Adipocyte (in vitro differentiated cells): ENCODE results near the gene GABARAPL2.
"Not testable (repeated sequence)": the region's sequence is repeated elsewhere in the genome, so short reads cannot be mapped to it uniquely, and the experiment has no call there.

Experiments used
- DNase-seq: peaks from one replicate; pipeline ENCODE4 v3.0.0-alpha.2; 2015; ENCODE audit warnings: low read depth
- H3K27me3 ChIP-seq: replicated peaks from 2 replicates; pipeline ENCODE4 v1.7.0; 2013; ENCODE audit warnings: mild to moderate bottlenecking, low read length, moderate library complexity; ENCODE audit not compliant: control insufficient read depth, insufficient read depth
- H3K36me3 ChIP-seq: 2 replicates; pipeline ENCODE4 v1.7.0; 2013; ENCODE audit warnings: low read length, mild to moderate bottlenecking, moderate library complexity; ENCODE audit not compliant: control insufficient read depth, insufficient read depth, severe bottlenecking
- H3K4me1 ChIP-seq: 2 replicates; pipeline ENCODE4 v1.7.0; 2013; ENCODE audit warnings: mild to moderate bottlenecking, low read length, moderate library complexity; ENCODE audit not compliant: control insufficient read depth, insufficient read depth
- H3K4me3 ChIP-seq: 2 replicates; pipeline ENCODE4 v1.7.0; 2013; ENCODE audit warnings: mild to moderate bottlenecking, low read length, moderate library complexity
- H3K9ac ChIP-seq: 2 replicates; pipeline ENCODE4 v1.7.0; 2013; ENCODE audit warnings: mild to moderate bottlenecking, low read length, moderate library complexity
- H3K9me3 ChIP-seq: 2 replicates; pipeline ENCODE4 v1.7.0; 2013; ENCODE audit warnings: mild to moderate bottlenecking, low read length, moderate library complexity; ENCODE audit not compliant: control insufficient read depth

Gene GABARAPL2

GRCh38 chr16:75575958-75576357 is 9.8 kb downstream of the GABARAPL2 start:
- H3K4me3 ChIP-seq, result no peak overlapping the region
- no peaks in the 10 kb centered on the region for H3K9me3 ChIP-seq
- H3K9ac ChIP-seq, result no peak overlapping the region
- no peak for DNase-seq
- peaks cover 10% of the 10 kb centered on the region for H3K4me1 ChIP-seq
- H3K27me3 ChIP-seq, result no peaks in the 10 kb centered on the region
- peaks cover 81% of the 10 kb centered on the region for H3K36me3 ChIP-seq

DNA sequence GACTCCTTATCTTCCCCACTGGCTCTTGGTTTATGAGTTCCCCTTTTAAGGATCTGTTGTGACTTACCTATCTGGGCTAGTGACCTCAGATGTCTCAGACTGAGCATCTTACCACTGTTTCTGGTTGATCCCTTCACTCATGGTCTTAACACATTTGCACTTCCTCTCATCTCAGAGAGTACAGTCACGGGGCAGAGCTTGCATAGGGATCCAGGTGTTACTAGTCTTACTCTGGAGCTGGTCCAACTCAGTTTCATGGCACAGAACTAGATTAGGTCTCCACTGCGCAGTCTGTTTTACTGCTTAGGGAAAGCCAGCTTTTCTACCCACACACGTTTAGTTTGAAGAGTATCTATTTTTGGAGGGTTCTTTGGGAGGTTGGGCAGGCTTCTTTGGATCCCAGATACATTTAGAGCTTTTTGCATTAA is 10.2 kb downstream of the GABARAPL2 start:
- Histone ChIP-seq H3K36me3 (peaks cover 77% of the 10 kb centered on the region), H3K9ac (no peak overlapping the region), H3K27me3 (no peaks in the 10 kb centered on the region), H3K4me3 (no peak overlapping the region), H3K4me1 (peaks cover 10% of the 10 kb centered on the region), H3K9me3 (no peaks in the 10 kb centered on the region)
- no peak for DNase-seq

GRCh38 chr16:75578212-75578611 is 12.0 kb downstream of the GABARAPL2 start:
- Histone ChIP-seq H3K27me3 (no peaks in the 10 kb centered on the region), H3K36me3 (peaks cover 61% of the 10 kb centered on the region), H3K4me3 (no peak overlapping the region), H3K9ac (no peak overlapping the region), H3K4me1 (peaks cover 4% of the 10 kb centered on the region), H3K9me3 (no peaks in the 10 kb centered on the region)
- DNase-seq, result no peak

DNA sequence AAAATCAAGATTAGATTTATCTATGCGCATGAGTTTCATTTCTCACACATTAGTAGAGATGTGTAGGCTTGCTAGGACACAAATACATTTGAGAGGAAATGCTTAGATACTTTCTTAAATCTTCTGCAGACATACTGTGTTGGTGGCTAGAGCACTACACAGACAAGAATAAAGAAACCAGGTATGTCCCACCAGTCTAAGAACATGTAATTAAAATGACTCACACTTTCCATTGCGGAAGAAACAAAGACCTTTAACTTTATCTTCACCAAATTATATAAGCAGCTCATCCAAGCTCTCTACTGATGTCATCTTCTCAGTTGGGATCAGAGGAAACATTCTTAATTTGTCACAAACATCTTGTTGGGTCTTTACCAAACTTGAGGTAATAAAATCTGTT is 12.5 kb downstream of the GABARAPL2 start:
- no peak for DNase-seq
- Histone ChIP-seq H3K4me3 (no peak overlapping the region), H3K9ac (no peak overlapping the region), H3K4me1 (no peaks in the 10 kb centered on the region), H3K27me3 (no peaks in the 10 kb centered on the region), H3K9me3 (no peaks in the 10 kb centered on the region), H3K36me3 (peaks cover 56% of the 10 kb centered on the region)

DNA sequence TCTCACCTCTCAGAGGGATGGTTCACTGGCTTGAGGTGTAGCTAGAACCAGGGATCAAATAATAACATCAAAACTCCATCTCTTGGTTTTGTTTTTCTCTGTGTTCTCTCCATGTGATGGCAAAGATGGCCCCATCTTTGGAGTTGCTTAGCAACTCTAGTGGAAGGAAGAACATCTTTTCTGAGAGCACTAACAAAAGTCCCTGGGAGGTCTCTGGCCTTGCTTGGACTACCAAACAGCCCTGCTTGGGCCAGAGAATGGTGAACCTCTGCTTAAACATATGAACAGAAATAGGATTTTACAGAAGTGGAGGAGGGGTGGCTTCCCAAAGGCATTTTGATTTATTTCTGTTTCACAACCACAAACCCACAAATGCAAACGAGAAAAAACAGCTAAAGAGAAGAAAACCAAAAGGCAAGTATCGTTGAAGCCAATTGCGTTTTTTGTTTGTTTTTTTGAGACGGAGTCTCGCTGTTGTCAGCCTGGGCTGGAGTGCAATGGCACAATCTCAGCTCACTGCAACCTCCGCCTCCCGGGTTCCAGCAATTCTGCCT is 13.2 kb downstream of the GABARAPL2 start:
- no peak overlapping the region for H3K9ac ChIP-seq
- H3K4me3 ChIP-seq, result no peak overlapping the region
- H3K9me3 ChIP-seq, result no peaks in the 10 kb centered on the region
- H3K4me1 ChIP-seq, result no peaks in the 10 kb centered on the region
- no peaks in the 10 kb centered on the region for H3K27me3 ChIP-seq
- no peak for DNase-seq
- H3K36me3 ChIP-seq, result peaks cover 49% of the 10 kb centered on the region

GRCh38 chr16:75584108-75584507 is 17.9 kb downstream of the GABARAPL2 start:
- H3K4me3 ChIP-seq, result no peak overlapping the region

GRCh38 chr16:75588716-75589115 is 22.5 kb downstream of the GABARAPL2 start:
- Histone ChIP-seq H3K27me3 (no peaks in the 10 kb centered on the region), H3K9me3 (no peaks in the 10 kb centered on the region), H3K36me3 (no peaks in the 10 kb centered on the region), H3K9ac (no peak overlapping the region), H3K4me1 (peaks cover 25% of the 10 kb centered on the region), H3K4me3 (no peak overlapping the region)
- no peak for DNase-seq

More at GRCh38 chr16:75584108-75584507, 17.9 kb downstream of the GABARAPL2 start:
- no peak for DNase-seq
- Histone ChIP-seq H3K9me3 (no peaks in the 10 kb centered on the region), H3K9ac (no peak overlapping the region), H3K4me1 (peaks cover 5% of the 10 kb centered on the region), H3K36me3 (peaks cover 8% of the 10 kb centered on the region), H3K27me3 (no peaks in the 10 kb centered on the region)

DNA sequence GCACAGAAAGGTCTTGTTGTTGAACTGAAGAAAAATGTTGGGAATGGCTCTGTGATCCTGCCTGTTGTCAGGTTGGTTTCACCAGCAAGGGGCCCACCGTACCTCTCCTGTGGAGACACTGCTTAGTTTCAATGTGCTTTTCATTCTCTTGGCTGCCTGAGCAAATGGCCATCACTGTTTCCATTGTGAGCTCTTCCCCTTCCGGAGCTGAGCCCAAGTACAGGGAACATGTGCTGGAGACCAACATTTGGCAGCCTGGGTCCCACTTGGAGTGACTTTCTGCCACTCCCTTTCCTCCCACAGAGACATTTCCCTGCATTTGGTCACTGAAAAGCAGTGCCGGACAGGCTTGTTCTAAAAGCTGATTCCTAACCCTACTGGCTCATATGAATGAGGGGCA is 23.1 kb downstream of the GABARAPL2 start:
- no peak for DNase-seq
- no peaks in the 10 kb centered on the region for H3K27me3 ChIP-seq
- peaks cover 3% of the 10 kb centered on the region for H3K36me3 ChIP-seq
- H3K4me3 ChIP-seq, result no peak overlapping the region
- H3K4me1 ChIP-seq, result peaks cover 25% of the 10 kb centered on the region
- H3K9me3 ChIP-seq, result no peaks in the 10 kb centered on the region
- no peak overlapping the region for H3K9ac ChIP-seq

- peak; percentile 69 for DNase-seq
- peak overlapping the region; percentile 32 for H3K4me3 ChIP-seq
- H3K36me3 ChIP-seq, result peaks cover 5% of the 10 kb centered on the region
- H3K9me3 ChIP-seq, result no peaks in the 10 kb centered on the region
- H3K4me1 ChIP-seq, result peaks cover 25% of the 10 kb centered on the region
- peak overlapping the region; percentile 33 for H3K9ac ChIP-seq
- no peaks in the 10 kb centered on the region for H3K27me3 ChIP-seq
These were observed 25.0 kb downstream of the GABARAPL2 start for GRCh38 chr16:75590920-75591843.

GRCh38 chr16:75591927-75592326 is 25.7 kb downstream of the GABARAPL2 start:
- not testable (repeated sequence) for DNase-seq, H3K9ac ChIP-seq, H3K27me3 ChIP-seq, H3K9me3 ChIP-seq, H3K36me3 ChIP-seq, H3K4me3 ChIP-seq
- H3K4me1 ChIP-seq, result peaks cover 25% of the 10 kb centered on the region

- H3K9ac ChIP-seq, result no peak overlapping the region
- peaks cover 14% of the 10 kb centered on the region for H3K36me3 ChIP-seq
- H3K4me3 ChIP-seq, result no peak overlapping the region
- H3K9me3 ChIP-seq, result no peaks in the 10 kb centered on the region
- DNase-seq, result no peak
- no peaks in the 10 kb centered on the region for H3K27me3 ChIP-seq
- H3K4me1 ChIP-seq, result peaks cover 25% of the 10 kb centered on the region
These were observed 27.1 kb downstream of the GABARAPL2 start for GRCh38 chr16:75593308-75593707.
